Stimulated activated naive CD4-positive, alpha-beta T cell treated with Interleukin-2 at 50 U/mL for 16 hours (primary cell): ENCODE data around the gene RNF32.
A peak's percentile ranks its signal among the peaks of the same experiment; 100 is the strongest.
"Not testable (repeated sequence)": the region's sequence is repeated elsewhere in the genome, so short reads cannot be mapped to it uniquely, and the experiment has no call there.

Experiments used
- DNase-seq: peaks from one replicate; lab custom pipeline; 2025; lab: John Stamatoyannopoulos, UW

The RNF32 gene

DNA sequence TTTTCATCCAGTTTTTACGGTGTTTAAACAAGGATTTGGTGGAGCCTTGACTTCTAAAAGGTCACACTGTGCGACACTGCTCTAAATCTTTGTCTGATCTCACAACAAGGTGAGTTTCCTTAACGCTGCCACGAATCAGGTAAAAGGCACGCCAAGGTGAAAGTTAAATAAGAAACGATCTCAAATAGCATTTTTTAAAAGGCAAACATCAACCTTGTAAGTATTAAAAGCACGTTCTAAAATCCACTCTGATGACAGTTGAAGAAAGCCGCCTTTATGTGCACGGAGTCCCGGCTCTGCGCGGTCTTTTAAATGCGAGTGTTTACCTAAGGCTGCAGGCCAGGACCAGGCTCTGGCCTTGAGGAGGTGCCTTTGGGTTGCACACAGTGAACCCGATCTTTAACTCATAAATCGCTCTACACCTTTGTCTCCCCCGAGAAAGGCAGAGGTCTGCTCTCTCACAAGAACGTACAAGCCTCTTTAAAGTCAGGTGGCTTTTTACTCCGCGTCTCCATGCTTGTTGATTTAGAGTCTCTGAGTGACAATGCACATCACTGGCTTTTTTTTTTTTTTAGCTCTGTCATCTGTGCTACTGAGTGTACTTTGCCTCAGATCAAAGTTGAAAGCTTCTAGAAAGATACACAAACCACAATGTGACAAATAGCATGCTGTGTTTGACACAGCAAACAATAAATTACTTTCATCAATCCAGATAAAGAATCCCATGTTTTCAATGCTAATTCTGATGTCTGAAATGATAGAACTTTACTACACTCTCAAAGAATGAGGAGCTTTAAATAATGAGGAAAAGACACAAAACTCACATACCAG, 25.9 kb upstream of the RNF32 start:
- no peak for DNase-seq

DNA sequence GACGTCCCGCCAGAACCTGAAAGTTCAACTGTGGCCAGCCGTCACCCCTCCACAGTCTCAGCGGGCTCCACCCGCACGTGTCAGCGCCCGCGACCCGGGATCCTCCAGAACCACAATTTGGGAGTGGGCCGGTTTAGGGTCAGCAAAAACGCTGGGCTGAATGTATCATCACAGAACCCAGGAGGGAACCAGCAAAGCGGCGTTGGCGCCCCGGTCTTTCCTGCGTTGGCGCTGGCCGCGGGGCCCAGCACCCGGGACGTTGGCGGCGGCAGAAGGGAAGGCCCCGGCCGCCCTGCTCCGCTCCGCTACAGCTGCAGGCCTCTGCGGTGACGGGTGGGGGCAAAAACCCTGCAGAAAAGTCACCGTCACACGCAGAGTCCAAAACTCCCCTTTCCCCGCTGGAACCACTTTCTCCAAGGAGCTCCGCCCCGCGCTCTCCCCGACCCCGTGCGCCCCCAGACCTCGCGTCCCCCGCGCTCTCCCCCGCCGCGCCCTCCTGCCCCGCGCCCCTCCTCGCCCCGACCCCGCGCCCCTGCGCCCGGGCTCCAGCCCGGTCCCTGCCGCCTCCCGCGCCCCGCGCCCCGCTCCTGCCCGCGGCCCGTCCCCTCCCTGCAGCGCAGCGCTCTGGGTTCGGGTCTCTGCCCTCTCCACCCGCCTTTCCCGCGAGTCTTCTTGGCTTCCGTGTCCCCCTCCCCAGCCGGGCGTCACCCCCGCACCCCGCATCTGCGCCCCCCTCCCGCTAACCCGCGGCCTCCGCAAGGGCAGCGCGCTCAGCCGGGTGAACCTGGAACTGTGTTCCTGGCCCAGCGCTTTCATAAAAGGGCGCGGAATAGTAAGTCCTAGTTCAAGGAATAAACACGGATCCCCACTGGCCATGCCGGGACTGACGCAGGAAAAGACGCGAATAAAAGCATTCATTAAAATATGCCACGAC, 24.0 kb upstream of the RNF32 start:
- no peak for DNase-seq

- DNase-seq, result no peak
Measured at GRCh38 chr7:156617215-156617614, 23.4 kb upstream of the RNF32 start.

- no peak for DNase-seq
Measured at GRCh38 chr7:156618078-156618779, 22.3 kb upstream of the RNF32 start.

- no peak for DNase-seq
Measured at GRCh38 chr7:156618780-156619367, 21.7 kb upstream of the RNF32 start.

GRCh38 chr7:156619488-156620290, 20.9 kb upstream of the RNF32 start:
- DNase-seq, result not testable (repeated sequence)

DNA sequence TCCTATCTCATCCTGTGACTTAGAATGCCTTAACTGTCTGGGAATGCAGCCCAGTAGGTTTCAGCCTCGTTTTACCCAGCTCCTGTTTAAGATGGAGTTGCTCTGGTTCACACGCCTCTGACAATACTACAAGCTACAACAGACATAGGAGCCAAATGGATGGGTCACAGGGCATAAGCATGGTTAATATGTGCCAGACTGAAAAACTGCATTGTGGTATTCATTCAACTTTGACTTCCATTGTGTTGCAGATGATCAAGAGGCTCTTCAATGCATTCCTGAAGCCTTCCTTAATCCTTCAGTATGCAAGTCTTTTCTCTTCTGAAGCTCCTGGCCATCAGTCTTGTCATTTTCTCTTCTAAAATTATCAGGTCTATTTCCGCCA, 20.3 kb upstream of the RNF32 start:
- no peak for DNase-seq

DNA sequence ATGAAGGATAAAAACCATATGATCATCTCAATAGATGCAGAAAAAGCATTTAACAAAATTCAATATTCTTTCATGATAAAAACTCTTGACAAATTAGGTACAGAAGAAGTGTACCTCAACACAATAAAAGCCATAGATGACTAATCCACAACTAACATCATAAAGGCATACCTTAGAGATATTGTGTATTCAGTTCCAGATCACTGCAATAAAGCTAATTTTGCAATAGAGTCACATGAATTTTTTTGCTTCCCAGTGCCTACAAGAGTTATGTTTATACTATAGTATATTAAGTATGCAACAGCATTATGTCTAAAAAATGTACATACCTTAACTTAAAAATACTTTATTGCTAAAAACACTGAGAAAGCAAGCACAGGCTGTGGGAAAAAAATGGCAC, 18.9 kb upstream of the RNF32 start:
- DNase-seq, result no peak

DNA sequence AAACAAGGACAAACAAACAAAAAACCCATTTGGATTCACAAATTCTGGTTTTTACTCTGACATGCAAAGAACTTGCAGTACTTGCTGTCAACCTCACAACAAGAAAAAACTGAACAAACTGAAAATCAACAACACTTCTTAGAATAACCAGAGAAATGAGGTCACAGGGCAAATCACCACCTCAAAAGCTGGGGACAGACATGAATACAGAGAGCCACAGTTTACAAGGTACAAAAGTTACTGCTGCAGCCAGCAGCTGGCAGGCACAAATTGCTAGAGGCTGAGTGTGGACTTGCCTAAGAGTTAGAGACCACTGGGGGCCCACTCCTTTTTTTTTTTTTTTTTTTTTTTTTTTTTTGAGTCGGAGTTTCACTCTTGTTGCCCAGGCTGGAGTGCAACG, 15.0 kb upstream of the RNF32 start:
- DNase-seq, result no peak

GRCh38 chr7:156626220-156626895, 14.2 kb upstream of the RNF32 start:
- DNase-seq, result no peak

- no peak for DNase-seq
Measured at GRCh38 chr7:156628562-156628961, 12.0 kb upstream of the RNF32 start.

DNA sequence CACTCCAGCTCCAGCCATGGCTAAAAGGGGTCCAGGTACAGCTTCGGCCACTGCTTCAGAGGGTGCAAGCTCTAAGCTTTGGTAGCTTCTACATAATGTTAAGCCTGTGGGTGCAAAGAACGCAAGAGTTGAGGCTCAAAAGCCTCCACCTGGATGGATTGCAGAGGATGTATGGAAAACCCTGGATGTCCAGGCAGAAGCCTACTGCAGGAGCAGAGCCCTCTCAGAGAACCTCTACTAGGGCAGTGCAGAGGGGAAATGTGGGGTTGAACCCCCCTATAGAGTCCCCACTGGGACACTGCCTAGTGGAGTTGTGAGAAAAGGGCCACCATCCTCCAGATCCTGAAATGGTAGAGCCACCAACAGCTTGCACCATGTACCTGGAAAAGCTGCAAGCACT, 10.7 kb upstream of the RNF32 start:
- no peak for DNase-seq

DNA sequence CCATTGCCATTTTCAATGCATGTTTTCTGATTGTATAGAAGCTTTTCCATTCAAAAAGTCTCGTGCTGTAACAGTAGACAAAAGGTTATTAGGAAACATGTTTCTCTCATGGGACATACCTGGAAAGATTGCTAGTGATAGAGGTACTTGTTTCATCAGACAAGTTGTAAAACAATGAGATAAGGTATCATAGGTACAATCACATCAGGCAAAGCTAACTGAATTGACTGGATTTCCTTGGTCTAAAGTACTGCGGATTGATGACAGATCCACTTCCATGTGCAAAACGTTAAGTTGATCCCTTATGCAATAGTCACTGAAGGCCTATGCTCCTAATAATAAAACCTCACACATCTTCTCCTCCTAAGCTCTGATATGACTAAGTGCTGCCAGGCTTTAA, 6.5 kb upstream of the RNF32 start:
- no peak for DNase-seq

- no peak for DNase-seq
Measured at GRCh38 chr7:156635529-156636385, 4.8 kb upstream of the RNF32 start.

DNA sequence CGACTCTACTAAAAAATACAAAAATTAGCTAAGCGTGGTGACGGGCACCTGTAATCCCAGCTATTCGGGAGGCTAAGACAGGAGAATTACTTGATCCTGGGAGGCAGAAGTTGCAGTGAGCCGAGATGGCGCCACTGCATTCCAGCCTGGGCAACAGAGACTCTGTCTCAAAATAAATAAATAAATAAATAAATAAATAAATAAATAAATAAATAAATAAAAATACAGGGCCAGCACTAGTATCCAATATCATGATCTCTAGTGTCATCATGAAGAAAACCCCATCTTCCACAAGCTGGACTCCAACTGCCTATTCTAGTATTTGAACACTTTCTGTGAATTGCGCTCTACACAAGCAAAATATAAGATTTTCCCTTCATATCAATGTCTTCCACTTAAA, 3.5 kb upstream of the RNF32 start:
- DNase-seq, result not testable (repeated sequence)

GRCh38 chr7:156638443-156639077, 2.0 kb upstream of the RNF32 start:
- no peak for DNase-seq

DNA sequence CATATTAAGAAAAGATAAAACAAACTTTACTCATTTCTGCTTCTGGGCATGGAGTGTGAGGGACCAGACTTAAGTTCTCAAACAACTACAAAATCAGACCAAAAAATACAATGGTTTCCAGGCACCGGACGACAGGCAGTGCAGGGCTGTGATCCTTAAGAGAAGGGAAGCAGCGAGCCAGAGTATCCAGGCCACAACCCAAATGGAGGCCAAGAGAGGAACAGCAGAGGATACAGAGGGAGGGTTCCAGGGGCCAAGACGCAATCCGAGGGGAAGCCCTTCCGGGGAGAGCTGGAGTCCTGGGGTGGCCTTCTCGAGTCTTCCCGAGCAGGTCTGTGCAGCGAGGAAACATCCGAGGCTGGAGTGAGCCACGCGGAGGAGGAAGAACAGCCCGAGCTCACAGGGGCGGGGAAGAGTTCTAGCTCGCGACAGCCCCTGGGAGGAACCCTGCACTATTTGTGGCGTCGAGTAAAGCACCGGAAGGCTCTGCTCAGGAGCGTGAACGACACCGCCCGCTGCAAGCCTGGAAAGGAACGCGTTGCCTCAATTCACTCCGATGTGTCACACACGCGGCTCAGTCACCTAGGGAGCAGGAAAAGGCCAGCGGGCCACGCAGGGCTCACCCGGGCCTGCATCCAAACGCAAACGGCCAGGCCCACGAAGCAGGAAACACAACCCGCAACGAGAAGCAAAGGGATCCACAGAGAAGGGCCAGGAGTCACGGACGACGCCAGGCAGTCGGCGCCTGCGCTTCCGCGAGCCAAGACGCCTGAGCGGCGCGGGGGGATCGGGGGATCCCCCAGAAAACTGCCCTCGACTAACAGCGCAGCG, 933 bp upstream of the RNF32 start:
- DNase-seq, result no peak

DNA sequence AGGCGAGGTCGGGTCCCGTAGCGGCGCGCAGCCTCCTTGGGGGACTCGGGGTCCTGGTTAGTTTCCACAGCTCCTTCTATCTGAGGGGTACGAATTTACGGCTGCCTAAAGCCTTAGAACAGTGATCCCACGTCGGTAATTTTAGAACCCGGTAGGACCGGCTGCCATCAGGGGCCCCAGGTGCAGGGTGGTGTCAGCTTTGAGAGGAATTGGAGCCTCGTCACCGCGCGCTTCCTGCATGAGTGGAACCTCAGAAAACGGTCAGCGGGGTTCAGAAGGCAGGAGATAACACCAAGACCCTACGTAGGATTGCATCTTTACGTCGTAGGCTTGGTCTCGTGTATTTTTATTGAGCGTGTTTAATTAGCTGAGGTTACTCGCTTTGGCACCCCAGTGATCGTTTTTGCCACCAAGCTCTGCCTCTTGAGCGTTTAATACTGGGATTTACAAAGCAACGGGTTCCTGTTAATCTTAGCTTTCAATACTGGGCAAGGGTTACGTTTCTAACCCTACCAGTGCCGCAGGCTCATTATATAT, 443 bp downstream of the RNF32 start:
- DNase-seq, result peak; percentile 51
